ENCODE measurements around the gene RPF1. TPM values are rescaled to one million over a fixed set of nuclear protein-coding genes. Genes with fewer than 3 reads are reported as not detected.

RPF1 gene
- total RNA-seq, 2 donors from 2014 or later = 56.7 to 68.2 TPM

GRCh38 chr1:84462118-84462517 lies 16.9 kb upstream of the RPF1 start:
- H3K9me3 Mint-ChIP-seq = no peaks in the 10 kb centered on the region
- H3K36me3 Mint-ChIP-seq (ENCODE audit: insufficient read depth in 2 of 2) = no peaks in the 10 kb centered on the region
- no peak overlapping the region for H3K27ac Mint-ChIP-seq
- H3K4me1 Mint-ChIP-seq (ENCODE audit: low read depth) = no peaks in the 10 kb centered on the region
- H3K4me3 Mint-ChIP-seq = no peak overlapping the region
- ATAC-seq (replicated peaks in 1 of 2) (no peak), DNase-seq (no peak)
- H3K27me3 Mint-ChIP-seq (ENCODE audit: low read depth) = peaks cover 35% of the 10 kb centered on the region

DNA sequence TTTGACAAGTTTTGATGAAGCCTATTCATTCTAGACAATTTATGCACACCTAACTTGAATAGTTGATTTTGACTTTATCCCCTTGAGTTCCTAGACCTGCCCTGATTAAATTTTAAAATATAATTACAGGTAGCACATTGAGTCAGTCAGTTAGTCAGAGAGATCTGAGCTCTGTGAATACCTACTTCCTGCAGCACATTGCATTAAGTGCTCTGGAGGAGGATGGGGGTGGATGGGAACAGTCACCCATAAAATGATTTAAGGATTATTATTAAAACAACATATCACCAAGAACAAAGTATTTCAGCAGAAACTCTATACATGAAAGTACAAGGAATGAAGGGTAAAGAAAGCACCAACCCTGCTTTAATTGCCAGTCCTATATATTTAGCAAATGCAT lies 11.8 kb upstream of the RPF1 start:
- Mint-ChIP-seq H3K9me3 (no peaks in the 10 kb centered on the region), H3K27me3 (ENCODE audit: low read depth) (peaks cover 43% of the 10 kb centered on the region), H3K36me3 (ENCODE audit: insufficient read depth in 2 of 2) (no peaks in the 10 kb centered on the region), H3K27ac (no peak overlapping the region), H3K4me3 (no peak overlapping the region), H3K4me1 (ENCODE audit: low read depth) (no peaks in the 10 kb centered on the region)
- ATAC-seq (replicated peaks in 1 of 2) (no peak), DNase-seq (no peak)

DNA sequence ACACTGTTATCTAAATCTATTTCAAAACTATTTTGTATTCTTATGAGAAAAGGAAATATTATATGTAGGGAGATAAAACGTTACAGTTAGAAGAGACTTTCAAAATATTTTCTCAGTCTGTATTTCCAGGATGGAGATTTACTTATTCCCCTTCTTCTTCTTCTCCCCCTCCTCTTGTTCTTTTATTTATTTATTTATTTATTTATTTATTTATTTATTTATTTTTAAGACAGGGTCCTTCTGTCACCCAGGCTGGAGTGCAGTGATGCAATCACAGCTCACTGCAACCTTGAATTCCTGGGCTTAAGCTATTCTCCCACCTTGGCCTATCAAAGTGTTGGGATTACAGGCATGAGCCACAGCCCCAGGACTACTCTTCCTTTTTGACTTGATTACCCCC lies 2.8 kb upstream of the RPF1 start:
- no peak overlapping the region for H3K27ac Mint-ChIP-seq
- peaks cover 11 to 14% of the 10 kb centered on the region in 2 donors for H3K9me3 Mint-ChIP-seq
- no peak for DNase-seq
- H3K4me1 Mint-ChIP-seq (ENCODE audit: low read depth) = peaks cover 23% of the 10 kb centered on the region
- ATAC-seq (replicated peaks in 1 of 2) = no peak
- peaks cover 23% of the 10 kb centered on the region for H3K27me3 Mint-ChIP-seq (ENCODE audit: low read depth)
- no peak overlapping the region for H3K4me3 Mint-ChIP-seq
- H3K36me3 Mint-ChIP-seq (ENCODE audit: insufficient read depth in 2 of 2) = peaks cover 14 to 21% of the 10 kb centered on the region in 2 donors

- Mint-ChIP-seq H3K36me3 (ENCODE audit: insufficient read depth in 2 of 2) (peaks cover 18 to 35% of the 10 kb centered on the region in 2 donors), H3K4me1 (ENCODE audit: low read depth) (peaks cover 39% of the 10 kb centered on the region), H3K9me3 (peaks cover 11 to 14% of the 10 kb centered on the region in 2 donors), H3K27ac (peak overlapping the region; percentile 99), H3K27me3 (ENCODE audit: low read depth) (peaks cover 18% of the 10 kb centered on the region), H3K4me3 (peak overlapping the region; percentile 99)
- DNase-seq (no peak), ATAC-seq (replicated peaks in 1 of 2) (peak in 1 of 2 donors; percentile 38)
These were observed 932 bp downstream of the RPF1 start for GRCh38 chr1:84479998-84480397.

DNA sequence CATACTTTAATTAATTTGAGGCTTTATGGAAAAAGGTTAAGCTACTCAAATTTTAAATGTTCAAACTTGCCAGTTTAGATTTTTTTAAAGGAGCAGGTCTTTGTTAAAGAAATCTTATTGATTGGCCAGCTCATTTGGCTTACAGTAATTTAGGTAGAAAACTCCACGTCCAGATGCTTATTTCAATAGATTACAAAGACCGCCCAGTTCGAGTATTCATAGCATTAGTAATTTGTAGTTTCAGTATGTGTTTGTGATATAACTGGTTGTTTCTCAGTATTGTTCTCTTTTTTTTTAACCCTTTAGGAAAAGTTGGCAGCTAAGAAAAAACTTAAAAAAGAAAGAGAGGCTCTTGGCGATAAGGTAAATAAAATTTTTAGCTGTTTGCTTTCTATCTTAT lies 1.6 kb downstream of the RPF1 start:
- no peak for ATAC-seq (replicated peaks in 1 of 2)
- peaks cover 41% of the 10 kb centered on the region for H3K4me1 Mint-ChIP-seq (ENCODE audit: low read depth)
- H3K36me3 Mint-ChIP-seq (ENCODE audit: insufficient read depth in 2 of 2) = peaks cover 18 to 37% of the 10 kb centered on the region in 2 donors
- DNase-seq = no peak
- H3K27me3 Mint-ChIP-seq (ENCODE audit: low read depth) = peaks cover 14% of the 10 kb centered on the region
- peak overlapping the region; percentile 83 to 99 for H3K4me3 Mint-ChIP-seq
- H3K27ac Mint-ChIP-seq = no peak overlapping the region
- H3K9me3 Mint-ChIP-seq = peaks cover 11 to 14% of the 10 kb centered on the region in 2 donors

GRCh38 chr1:84481317-84481716 lies 2.3 kb downstream of the RPF1 start:
- Mint-ChIP-seq H3K9me3 (peaks cover 15 to 19% of the 10 kb centered on the region in 2 donors), H3K27me3 (ENCODE audit: low read depth) (peaks cover 11% of the 10 kb centered on the region), H3K27ac (peak overlapping the region; percentile 46), H3K36me3 (ENCODE audit: insufficient read depth in 2 of 2) (peaks cover 23 to 43% of the 10 kb centered on the region in 2 donors), H3K4me3 (peak overlapping the region; percentile 63 to 65), H3K4me1 (ENCODE audit: low read depth) (peaks cover 48% of the 10 kb centered on the region)
- DNase-seq (no peak), ATAC-seq (replicated peaks in 1 of 2) (no peak)

GRCh38 chr1:84488107-84488506 lies 9.0 kb downstream of the RPF1 start:
- no peak for DNase-seq
- Mint-ChIP-seq H3K4me1 (ENCODE audit: low read depth) (peaks cover 23% of the 10 kb centered on the region), H3K36me3 (ENCODE audit: insufficient read depth in 2 of 2) (peaks cover 19 to 47% of the 10 kb centered on the region in 2 donors), H3K4me3 (no peak overlapping the region), H3K27me3 (ENCODE audit: low read depth) (no peaks in the 10 kb centered on the region), H3K27ac (no peak overlapping the region), H3K9me3 (peaks cover 4% of the 10 kb centered on the region in 2 donors)
- no peak for ATAC-seq (replicated peaks in 1 of 2)

- no peak overlapping the region for H3K4me3 Mint-ChIP-seq
- peaks cover 17 to 38% of the 10 kb centered on the region in 2 donors for H3K36me3 Mint-ChIP-seq (ENCODE audit: insufficient read depth in 2 of 2)
- DNase-seq = no peak
- peaks cover 4% of the 10 kb centered on the region in 2 donors for H3K9me3 Mint-ChIP-seq
- no peaks in the 10 kb centered on the region for H3K27me3 Mint-ChIP-seq (ENCODE audit: low read depth)
- ATAC-seq (replicated peaks in 1 of 2) = no peak
- H3K27ac Mint-ChIP-seq = no peak overlapping the region
- H3K4me1 Mint-ChIP-seq (ENCODE audit: low read depth) = peaks cover 23% of the 10 kb centered on the region
These were observed 10.7 kb downstream of the RPF1 start for GRCh38 chr1:84489766-84490165.

GRCh38 chr1:84492726-84493125 lies 13.7 kb downstream of the RPF1 start:
- H3K27me3 Mint-ChIP-seq (ENCODE audit: low read depth) = no peaks in the 10 kb centered on the region
- H3K4me1 Mint-ChIP-seq (ENCODE audit: low read depth) = peaks cover 13% of the 10 kb centered on the region
- no peaks in the 10 kb centered on the region for H3K9me3 Mint-ChIP-seq
- ATAC-seq (replicated peaks in 1 of 2) (no peak), DNase-seq (no peak)
- peak overlapping the region; percentile 50 for H3K27ac Mint-ChIP-seq
- peaks cover 10 to 36% of the 10 kb centered on the region in 2 donors for H3K36me3 Mint-ChIP-seq (ENCODE audit: insufficient read depth in 2 of 2)
- H3K4me3 Mint-ChIP-seq = no peak overlapping the region

DNA sequence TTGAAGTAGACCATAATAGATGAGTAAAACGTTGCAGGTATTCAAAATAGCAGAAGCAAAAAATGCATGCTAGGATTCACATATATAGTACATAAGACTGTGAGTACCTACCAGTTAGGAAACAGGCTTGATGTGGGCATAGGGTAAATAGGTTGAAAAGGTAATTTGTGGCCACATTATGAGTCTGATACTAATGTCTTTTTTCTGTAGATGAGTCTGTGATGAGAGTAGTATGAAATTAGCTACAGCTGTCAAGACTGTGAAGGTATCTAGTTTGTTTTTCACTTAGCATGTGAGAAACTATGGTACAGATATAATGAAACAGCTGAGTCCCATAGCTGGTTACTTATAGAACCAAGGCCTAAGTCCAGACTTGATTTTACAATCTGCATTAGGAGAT lies 14.7 kb downstream of the RPF1 start:
- DNase-seq = no peak
- no peaks in the 10 kb centered on the region for H3K9me3 Mint-ChIP-seq
- no peaks in the 10 kb centered on the region for H3K27me3 Mint-ChIP-seq (ENCODE audit: low read depth)
- peak; percentile 57 to 87 for ATAC-seq (replicated peaks in 1 of 2)
- peaks cover 18% of the 10 kb centered on the region for H3K4me1 Mint-ChIP-seq (ENCODE audit: low read depth)
- H3K36me3 Mint-ChIP-seq (ENCODE audit: insufficient read depth in 2 of 2) = peaks cover 10 to 45% of the 10 kb centered on the region in 2 donors
- no peak overlapping the region for H3K4me3 Mint-ChIP-seq
- H3K27ac Mint-ChIP-seq = peak overlapping the region; percentile 93

GRCh38 chr1:84496498-84496897 lies 17.4 kb downstream of the RPF1 start:
- no peak overlapping the region for H3K27ac Mint-ChIP-seq
- H3K36me3 Mint-ChIP-seq (ENCODE audit: insufficient read depth in 2 of 2) = peaks cover 2 to 41% of the 10 kb centered on the region in 2 donors
- H3K27me3 Mint-ChIP-seq (ENCODE audit: low read depth) = no peaks in the 10 kb centered on the region
- H3K4me1 Mint-ChIP-seq (ENCODE audit: low read depth) = peaks cover 24% of the 10 kb centered on the region
- H3K9me3 Mint-ChIP-seq = no peaks in the 10 kb centered on the region
- no peak for DNase-seq
- ATAC-seq (replicated peaks in 1 of 2) = no peak
- no peak overlapping the region for H3K4me3 Mint-ChIP-seq

DNA sequence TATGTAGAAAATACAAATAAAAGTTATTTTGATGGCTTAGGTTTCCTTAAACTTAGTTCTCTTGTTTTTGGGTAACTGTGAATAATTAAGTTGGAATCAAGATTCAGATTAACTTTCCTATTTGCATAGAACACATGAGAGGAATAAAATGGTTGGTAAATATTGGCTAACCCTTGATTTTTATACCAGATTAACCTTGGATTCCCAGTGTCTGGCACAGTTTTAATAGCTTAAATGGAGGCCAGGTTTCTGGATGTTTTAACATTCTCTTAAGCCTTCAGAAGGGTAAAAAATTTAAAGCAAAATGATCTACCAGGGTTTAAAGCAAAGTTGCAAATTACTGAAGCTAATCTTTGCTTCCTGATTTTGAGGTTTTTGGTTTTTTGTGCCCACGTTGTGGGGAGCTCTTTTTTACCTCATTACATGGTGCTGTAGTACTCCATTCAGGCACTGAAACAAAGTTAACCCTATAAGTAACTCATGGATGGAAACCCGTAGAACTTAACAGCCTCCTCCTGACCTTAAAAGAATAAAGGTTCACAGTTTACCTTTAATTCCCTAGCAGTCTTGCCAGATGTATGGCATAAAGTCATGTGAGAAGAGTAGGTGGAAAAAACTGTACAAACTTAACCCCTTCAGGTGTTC lies 18.7 kb downstream of the RPF1 start:
- Mint-ChIP-seq H3K9me3 (no peaks in the 10 kb centered on the region), H3K4me1 (ENCODE audit: low read depth) (peaks cover 32% of the 10 kb centered on the region), H3K27me3 (ENCODE audit: low read depth) (no peaks in the 10 kb centered on the region), H3K4me3 (no peak overlapping the region), H3K27ac (peak overlapping the region; percentile 23), H3K36me3 (ENCODE audit: insufficient read depth in 2 of 2) (peaks cover 2 to 32% of the 10 kb centered on the region in 2 donors)
- DNase-seq (no peak), ATAC-seq (replicated peaks in 1 of 2) (no peak)

DNA sequence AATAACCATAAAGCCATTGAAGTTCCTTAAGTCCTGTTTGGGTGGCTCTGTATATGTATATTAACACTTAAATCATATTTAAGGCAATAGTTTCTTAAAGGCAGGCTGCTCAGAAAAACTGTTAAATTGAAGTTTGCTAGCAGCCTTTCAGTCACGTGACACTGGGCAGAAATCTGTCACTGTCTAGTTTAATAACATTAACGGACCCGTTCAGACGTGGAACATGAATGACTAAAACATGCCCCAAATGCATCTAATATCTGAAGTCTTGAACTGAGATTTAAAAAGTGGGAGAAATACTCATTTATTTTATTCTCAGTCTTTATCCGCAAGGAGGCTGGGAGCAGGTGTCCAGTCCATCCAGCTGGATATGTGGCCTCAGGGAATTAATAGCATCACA lies 23.9 kb downstream of the RPF1 start:
- H3K27ac Mint-ChIP-seq = no peak overlapping the region
- peaks cover 45% of the 10 kb centered on the region for H3K4me1 Mint-ChIP-seq (ENCODE audit: low read depth)
- H3K4me3 Mint-ChIP-seq = peak overlapping the region; percentile 15 to 100
- no peaks in the 10 kb centered on the region for H3K9me3 Mint-ChIP-seq
- ATAC-seq (replicated peaks in 1 of 2) (no peak), DNase-seq (no peak)
- peaks cover 7 to 25% of the 10 kb centered on the region in 2 donors for H3K36me3 Mint-ChIP-seq (ENCODE audit: insufficient read depth in 2 of 2)
- H3K27me3 Mint-ChIP-seq (ENCODE audit: low read depth) = no peaks in the 10 kb centered on the region
